ENCODE data around the gene ETV2.

- TF ChIP-seq CTCF (IDR thresholded peaks at IDR 0.05 in 4 of 5, conservative IDR thresholded peaks at IDR 0.05 in 1 of 5) = no peak
- no peak for TF ChIP-seq POLR2A (IDR thresholded peaks at IDR 0.05)
Observed at GRCh38 chr19:35641515-35642151, at the start of gene ETV2.
